WTC11 (cell line): ENCODE results near the gene NOS3. TPM values are rescaled to one million over a fixed set of nuclear protein-coding genes. Genes with fewer than 3 reads are reported as not detected.

Experiments
- ATAC-seq: fragments of 200-7000 bp; cut with Tn5 transposase; 2 replicates; pipeline ENCODE4 v1.10.0; 2021; ENCODE audit warnings: mild to moderate bottlenecking, moderate library complexity
- CTCF ChIA-PET: fragments of 300-600 bp; sonication (Branson Sonifier 250); formaldehyde crosslinking; loops from one replicate; lab custom pipeline; 2021; ENCODE audit warnings: antibody characterized with exemption; lab: Charles Lee
- POLR2A ChIA-PET: fragments of 350-600 bp; sonication (Branson Sonifier 250); formaldehyde crosslinking; loops from one replicate; lab custom pipeline; 2021; ENCODE audit warnings: antibody characterized with exemption; lab: Charles Lee
- DNase-seq: peaks from one replicate; pipeline ENCODE4 v3.0.0; 2021; ENCODE audit warnings: low spot score
- H3K27ac Mint-ChIP-seq: 2 replicates; pipeline ENCODE4 v1.8.0; 2021; ENCODE audit warnings: mixed read lengths
- H3K27me3 Mint-ChIP-seq: 2 replicates; pipeline ENCODE4 v1.8.0; 2021; ENCODE audit warnings: low read depth, mild to moderate bottlenecking, moderate library complexity, mixed read lengths
- H3K36me3 Mint-ChIP-seq: 2 replicates; pipeline ENCODE4 v1.8.0; 2021; ENCODE audit warnings: mixed read lengths
- H3K4me1 Mint-ChIP-seq: 2 replicates; pipeline ENCODE4 v1.8.0; 2022; ENCODE audit warnings: mixed read lengths
- H3K4me3 Mint-ChIP-seq: 2 replicates; pipeline ENCODE4 v1.8.0; 2021; ENCODE audit warnings: mild to moderate bottlenecking, moderate library complexity, mixed read lengths
- H3K9me3 Mint-ChIP-seq: 2 replicates; pipeline ENCODE4 v1.8.0; 2021; ENCODE audit warnings: mixed read lengths
- ATF1 ChIP-seq: sonication (generic); formaldehyde crosslinking; IDR thresholded peaks from 2 replicates; pipeline ENCODE4 v1.8.1; 2023; ENCODE audit warnings: mild to moderate bottlenecking, moderate library complexity, missing genetic modification reagents
- CREB1 ChIP-seq: sonication (generic); formaldehyde crosslinking; IDR thresholded peaks from 2 replicates; pipeline ENCODE4 v1.8.0; 2023; ENCODE audit warnings: mild to moderate bottlenecking, missing genetic modification reagents
- ETV6 ChIP-seq: sonication (generic); formaldehyde crosslinking; IDR thresholded peaks from 2 replicates; pipeline ENCODE4 v1.8.1; 2022; ENCODE audit warnings: mild to moderate bottlenecking, missing genetic modification reagents
- GTF2I ChIP-seq: fragments of 250-450 bp; sonication (Bioruptor Pico); conservative IDR thresholded peaks from 2 replicates; pipeline ENCODE4 v1.4.0; 2021; ENCODE audit warnings: mild to moderate bottlenecking
- HMGA2 ChIP-seq: fragments of 250-450 bp; sonication (Bioruptor Pico); IDR thresholded peaks from 2 replicates; pipeline ENCODE4 v1.4.0; 2021; ENCODE audit warnings: mild to moderate bottlenecking, moderate library complexity
- KAT7 ChIP-seq: sonication (generic); formaldehyde crosslinking; IDR thresholded peaks from 2 replicates; pipeline ENCODE4 v1.8.1; 2023; ENCODE audit warnings: missing genetic modification reagents, mild to moderate bottlenecking, borderline replicate concordance
- MYBL2 ChIP-seq: sonication (generic); formaldehyde crosslinking; IDR thresholded peaks from 2 replicates; pipeline ENCODE4 v1.8.1; 2023; ENCODE audit warnings: mild to moderate bottlenecking, moderate library complexity, missing genetic modification reagents
- NR2C2 ChIP-seq: sonication (generic); formaldehyde crosslinking; IDR thresholded peaks from 2 replicates; pipeline ENCODE4 v1.8.0; 2022; ENCODE audit warnings: mild to moderate bottlenecking, missing genetic modification reagents
- RELA ChIP-seq: sonication (generic); formaldehyde crosslinking; IDR thresholded peaks from 2 replicates; pipeline ENCODE4 v1.8.1; 2022; ENCODE audit warnings: missing genetic modification reagents, mild to moderate bottlenecking, borderline replicate concordance
- SP1 ChIP-seq: sonication (generic); formaldehyde crosslinking; conservative IDR thresholded peaks from 2 replicates; pipeline ENCODE4 v1.8.1; 2022; ENCODE audit warnings: missing genetic modification reagents
- ZBTB21 ChIP-seq: sonication (generic); formaldehyde crosslinking; IDR thresholded peaks from 2 replicates; pipeline ENCODE4 v1.8.1; 2023; ENCODE audit warnings: mild to moderate bottlenecking, missing genetic modification reagents, borderline replicate concordance
- ZNF219 ChIP-seq: sonication (generic); formaldehyde crosslinking; IDR thresholded peaks from 2 replicates; pipeline ENCODE4 v1.8.0; 2023; ENCODE audit warnings: missing genetic modification reagents, mild to moderate bottlenecking, borderline replicate concordance
- ZNF396 ChIP-seq: fragments of 250-450 bp; sonication (Bioruptor Pico); IDR thresholded peaks from 2 replicates; pipeline ENCODE4 v1.8.0; 2021; ENCODE audit warnings: mild to moderate bottlenecking, moderate library complexity, borderline replicate concordance
- ZNF416 ChIP-seq: fragments of 250-450 bp; sonication (Bioruptor Pico); IDR thresholded peaks from 2 replicates; pipeline ENCODE4 v1.9.0; 2021; ENCODE audit warnings: mild to moderate bottlenecking, inconsistent platforms
- total RNA-seq: library from RNA; stranded (reverse); gene quantifications from 3 replicates; pipeline ENCODE4 v1.2.3, GENCODE V29; 2021
- TF ChIP-seq, protein P1 (sequence below): fragments of 250-450 bp; sonication (Bioruptor Pico); conservative IDR thresholded peaks from 2 replicates; pipeline ENCODE4 v1.9.0; 2021; ENCODE audit warnings: mild to moderate bottlenecking
- TF ChIP-seq, protein P2 (sequence below): fragments of 250-450 bp; sonication (Bioruptor Pico); IDR thresholded peaks from 2 replicates; pipeline ENCODE4 v1.9.0; 2021; ENCODE audit warnings: mild to moderate bottlenecking, borderline replicate concordance
- TF ChIP-seq, protein P3 (sequence below): sonication (generic); formaldehyde crosslinking; IDR thresholded peaks from 2 replicates; pipeline ENCODE4 v1.8.1; 2022; ENCODE audit warnings: low read depth, mild to moderate bottlenecking, moderate library complexity, missing genetic modification reagents, borderline replicate concordance
- TF ChIP-seq, protein P4 (sequence below): sonication (generic); formaldehyde crosslinking; IDR thresholded peaks from 2 replicates; pipeline ENCODE4 v1.8.0; 2023; ENCODE audit warnings: missing genetic modification reagents
- TF ChIP-seq, protein P5 (sequence below): sonication (generic); formaldehyde crosslinking; IDR thresholded peaks from 2 replicates; pipeline ENCODE4 v1.8.1; 2023; ENCODE audit warnings: mild to moderate bottlenecking, moderate library complexity, missing genetic modification reagents

NOS3 gene
- total RNA-seq, 1 experiment from 2014 or later, result 6.6 TPM

DNA sequence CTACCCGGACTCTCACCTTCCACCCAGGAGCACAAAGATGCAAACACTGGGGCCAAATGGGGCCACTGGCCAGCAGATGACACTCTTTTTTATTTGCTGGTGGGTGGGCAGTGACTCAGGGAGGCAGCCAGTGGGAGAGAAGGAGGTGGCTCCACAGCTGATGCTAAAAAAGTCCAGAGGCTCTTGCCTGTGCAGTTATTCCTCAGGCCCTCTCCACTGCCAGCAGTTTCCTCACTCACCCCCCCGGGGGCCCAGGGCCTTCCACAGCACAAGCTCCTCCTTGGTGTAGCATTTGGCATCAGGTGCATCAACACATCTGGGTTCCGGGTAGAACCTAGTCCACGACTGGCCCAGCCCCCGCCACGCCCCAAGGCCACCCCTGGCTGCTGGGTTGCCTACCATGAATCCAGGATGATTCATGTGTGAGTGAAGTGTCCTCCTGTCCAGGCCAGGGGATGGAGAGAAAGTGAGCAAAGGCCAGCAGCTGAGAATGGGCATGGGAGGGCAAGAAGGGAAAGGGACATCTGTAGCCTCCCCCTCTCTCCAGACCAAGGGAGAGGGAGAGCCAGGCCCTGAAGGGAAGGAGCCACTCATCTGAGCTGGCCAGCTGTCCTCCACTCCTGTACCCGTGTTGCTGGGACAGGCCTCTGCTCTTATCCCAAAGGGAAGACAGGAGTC is 11.0 kb upstream of the NOS3 start (continued):
- TF ChIP-seq, protein P1, sequence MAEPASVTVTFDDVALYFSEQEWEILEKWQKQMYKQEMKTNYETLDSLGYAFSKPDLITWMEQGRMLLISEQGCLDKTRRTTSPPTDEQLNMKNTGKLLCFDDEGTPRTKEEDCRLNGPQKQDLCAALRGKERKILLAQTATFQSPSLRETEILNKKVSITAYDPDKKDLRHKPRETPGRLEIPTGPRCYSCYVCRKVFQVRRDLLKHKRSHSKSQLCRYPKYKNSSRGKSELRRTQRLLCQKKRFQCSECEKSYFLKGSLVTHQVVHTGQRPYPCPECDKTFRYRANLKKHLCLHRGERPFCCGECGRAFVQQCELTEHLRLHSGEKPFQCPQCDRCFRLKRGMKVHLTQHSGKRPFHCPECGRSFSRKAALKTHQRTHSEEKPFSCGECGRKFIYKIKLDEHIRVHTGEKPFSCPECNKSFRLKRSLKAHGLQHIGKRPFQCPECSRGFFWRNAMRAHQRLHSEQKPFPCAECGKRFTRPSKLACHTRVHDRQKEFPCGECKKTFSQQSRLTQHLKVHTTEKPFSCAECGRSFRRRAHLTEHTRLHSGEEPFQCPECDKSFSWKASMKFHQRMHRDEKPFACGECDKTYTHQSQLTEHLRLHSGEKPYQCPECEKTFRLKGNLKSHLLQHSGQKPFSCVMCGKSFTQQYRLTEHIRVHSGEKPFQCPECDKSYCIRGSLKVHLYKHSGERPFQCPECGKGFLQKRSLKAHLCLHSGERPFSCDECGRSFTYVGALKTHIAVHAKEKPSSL (CRISPR knock-in tag), result no peak
- TF ChIP-seq ETV6 (CRISPR knock-in tag) (no peak), ATF1 (CRISPR knock-in tag) (no peak), HMGA2 (CRISPR knock-in tag) (no peak), NR2C2 (CRISPR knock-in tag) (no peak), CREB1 (CRISPR knock-in tag) (no peak), GTF2I (CRISPR knock-in tag) (no peak), SP1 (CRISPR knock-in tag) (no peak), RELA (CRISPR knock-in tag) (no peak)
- TF ChIP-seq, protein P2, sequence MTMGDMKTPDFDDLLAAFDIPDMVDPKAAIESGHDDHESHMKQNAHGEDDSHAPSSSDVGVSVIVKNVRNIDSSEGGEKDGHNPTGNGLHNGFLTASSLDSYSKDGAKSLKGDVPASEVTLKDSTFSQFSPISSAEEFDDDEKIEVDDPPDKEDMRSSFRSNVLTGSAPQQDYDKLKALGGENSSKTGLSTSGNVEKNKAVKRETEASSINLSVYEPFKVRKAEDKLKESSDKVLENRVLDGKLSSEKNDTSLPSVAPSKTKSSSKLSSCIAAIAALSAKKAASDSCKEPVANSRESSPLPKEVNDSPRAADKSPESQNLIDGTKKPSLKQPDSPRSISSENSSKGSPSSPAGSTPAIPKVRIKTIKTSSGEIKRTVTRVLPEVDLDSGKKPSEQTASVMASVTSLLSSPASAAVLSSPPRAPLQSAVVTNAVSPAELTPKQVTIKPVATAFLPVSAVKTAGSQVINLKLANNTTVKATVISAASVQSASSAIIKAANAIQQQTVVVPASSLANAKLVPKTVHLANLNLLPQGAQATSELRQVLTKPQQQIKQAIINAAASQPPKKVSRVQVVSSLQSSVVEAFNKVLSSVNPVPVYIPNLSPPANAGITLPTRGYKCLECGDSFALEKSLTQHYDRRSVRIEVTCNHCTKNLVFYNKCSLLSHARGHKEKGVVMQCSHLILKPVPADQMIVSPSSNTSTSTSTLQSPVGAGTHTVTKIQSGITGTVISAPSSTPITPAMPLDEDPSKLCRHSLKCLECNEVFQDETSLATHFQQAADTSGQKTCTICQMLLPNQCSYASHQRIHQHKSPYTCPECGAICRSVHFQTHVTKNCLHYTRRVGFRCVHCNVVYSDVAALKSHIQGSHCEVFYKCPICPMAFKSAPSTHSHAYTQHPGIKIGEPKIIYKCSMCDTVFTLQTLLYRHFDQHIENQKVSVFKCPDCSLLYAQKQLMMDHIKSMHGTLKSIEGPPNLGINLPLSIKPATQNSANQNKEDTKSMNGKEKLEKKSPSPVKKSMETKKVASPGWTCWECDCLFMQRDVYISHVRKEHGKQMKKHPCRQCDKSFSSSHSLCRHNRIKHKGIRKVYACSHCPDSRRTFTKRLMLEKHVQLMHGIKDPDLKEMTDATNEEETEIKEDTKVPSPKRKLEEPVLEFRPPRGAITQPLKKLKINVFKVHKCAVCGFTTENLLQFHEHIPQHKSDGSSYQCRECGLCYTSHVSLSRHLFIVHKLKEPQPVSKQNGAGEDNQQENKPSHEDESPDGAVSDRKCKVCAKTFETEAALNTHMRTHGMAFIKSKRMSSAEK (CRISPR knock-in tag), result no peak
- TF ChIP-seq, protein P3, sequence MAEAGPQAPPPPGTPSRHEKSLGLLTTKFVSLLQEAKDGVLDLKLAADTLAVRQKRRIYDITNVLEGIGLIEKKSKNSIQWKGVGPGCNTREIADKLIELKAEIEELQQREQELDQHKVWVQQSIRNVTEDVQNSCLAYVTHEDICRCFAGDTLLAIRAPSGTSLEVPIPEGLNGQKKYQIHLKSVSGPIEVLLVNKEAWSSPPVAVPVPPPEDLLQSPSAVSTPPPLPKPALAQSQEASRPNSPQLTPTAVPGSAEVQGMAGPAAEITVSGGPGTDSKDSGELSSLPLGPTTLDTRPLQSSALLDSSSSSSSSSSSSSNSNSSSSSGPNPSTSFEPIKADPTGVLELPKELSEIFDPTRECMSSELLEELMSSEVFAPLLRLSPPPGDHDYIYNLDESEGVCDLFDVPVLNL, result no peak

DNA sequence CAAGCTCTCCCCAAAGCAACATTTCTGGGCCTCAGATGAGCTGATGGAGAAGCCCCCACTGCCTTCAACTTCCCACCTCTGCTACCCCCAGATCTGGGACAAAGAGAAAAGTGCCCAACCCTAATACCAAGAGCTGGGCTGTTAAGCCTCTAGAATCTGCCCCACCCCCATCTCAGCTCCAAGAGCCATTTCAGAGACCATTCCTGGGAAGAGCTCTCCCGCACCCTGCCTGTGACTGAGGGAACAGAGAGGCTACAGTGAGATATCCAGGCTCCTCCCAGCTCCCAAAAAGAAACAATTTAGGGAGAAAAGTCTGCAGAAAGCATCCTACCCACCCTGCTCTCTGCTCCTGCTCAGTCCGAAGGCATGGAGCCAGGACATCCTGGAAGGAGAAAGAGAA is 10.2 kb upstream of the NOS3 start:
- ATAC-seq, result peak; percentile 8
- DNase-seq, result peak; percentile 50
- Mint-ChIP-seq H3K36me3 (no peaks in the 10 kb centered on the region), H3K27me3 (peaks cover 74% of the 10 kb centered on the region), H3K9me3 (no peaks in the 10 kb centered on the region), H3K27ac (no peak overlapping the region), H3K4me3 (no peak overlapping the region), H3K4me1 (peaks cover 35% of the 10 kb centered on the region)
- ChIA-PET POLR2A (interaction anchor here (1.2 kb wide), 1 partner anchor 8 kb away, joined by 3 read pairs; no protein-coding TSS in a partner anchor), CTCF (interaction anchor here (0.7 to 3.7 kb wide), 20 partner anchors 8 to 187 kb away, joined by 3 to 118 read pairs (median 4); partner anchors contain the start of gene ABCB8)
- TF ChIP-seq ZNF219 (CRISPR knock-in tag) (no peak), KAT7 (no peak), MYBL2 (CRISPR knock-in tag) (no peak), ZNF416 (CRISPR knock-in tag) (no peak), ZNF396 (no peak), ZBTB21 (CRISPR knock-in tag) (no peak)
- TF ChIP-seq, protein P4, sequence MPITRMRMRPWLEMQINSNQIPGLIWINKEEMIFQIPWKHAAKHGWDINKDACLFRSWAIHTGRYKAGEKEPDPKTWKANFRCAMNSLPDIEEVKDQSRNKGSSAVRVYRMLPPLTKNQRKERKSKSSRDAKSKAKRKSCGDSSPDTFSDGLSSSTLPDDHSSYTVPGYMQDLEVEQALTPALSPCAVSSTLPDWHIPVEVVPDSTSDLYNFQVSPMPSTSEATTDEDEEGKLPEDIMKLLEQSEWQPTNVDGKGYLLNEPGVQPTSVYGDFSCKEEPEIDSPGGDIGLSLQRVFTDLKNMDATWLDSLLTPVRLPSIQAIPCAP (CRISPR knock-in tag), result no peak
- TF ChIP-seq, protein P5, sequence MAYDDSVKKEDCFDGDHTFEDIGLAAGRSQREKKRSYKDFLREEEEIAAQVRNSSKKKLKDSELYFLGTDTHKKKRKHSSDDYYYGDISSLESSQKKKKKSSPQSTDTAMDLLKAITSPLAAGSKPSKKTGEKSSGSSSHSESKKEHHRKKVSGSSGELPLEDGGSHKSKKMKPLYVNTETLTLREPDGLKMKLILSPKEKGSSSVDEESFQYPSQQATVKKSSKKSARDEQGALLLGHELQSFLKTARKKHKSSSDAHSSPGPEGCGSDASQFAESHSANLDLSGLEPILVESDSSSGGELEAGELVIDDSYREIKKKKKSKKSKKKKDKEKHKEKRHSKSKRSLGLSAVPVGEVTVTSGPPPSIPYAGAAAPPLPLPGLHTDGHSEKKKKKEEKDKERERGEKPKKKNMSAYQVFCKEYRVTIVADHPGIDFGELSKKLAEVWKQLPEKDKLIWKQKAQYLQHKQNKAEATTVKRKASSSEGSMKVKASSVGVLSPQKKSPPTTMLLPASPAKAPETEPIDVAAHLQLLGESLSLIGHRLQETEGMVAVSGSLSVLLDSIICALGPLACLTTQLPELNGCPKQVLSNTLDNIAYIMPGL (CRISPR knock-in tag), result no peak
